ENCODE results near the gene RSKR.

DNA sequence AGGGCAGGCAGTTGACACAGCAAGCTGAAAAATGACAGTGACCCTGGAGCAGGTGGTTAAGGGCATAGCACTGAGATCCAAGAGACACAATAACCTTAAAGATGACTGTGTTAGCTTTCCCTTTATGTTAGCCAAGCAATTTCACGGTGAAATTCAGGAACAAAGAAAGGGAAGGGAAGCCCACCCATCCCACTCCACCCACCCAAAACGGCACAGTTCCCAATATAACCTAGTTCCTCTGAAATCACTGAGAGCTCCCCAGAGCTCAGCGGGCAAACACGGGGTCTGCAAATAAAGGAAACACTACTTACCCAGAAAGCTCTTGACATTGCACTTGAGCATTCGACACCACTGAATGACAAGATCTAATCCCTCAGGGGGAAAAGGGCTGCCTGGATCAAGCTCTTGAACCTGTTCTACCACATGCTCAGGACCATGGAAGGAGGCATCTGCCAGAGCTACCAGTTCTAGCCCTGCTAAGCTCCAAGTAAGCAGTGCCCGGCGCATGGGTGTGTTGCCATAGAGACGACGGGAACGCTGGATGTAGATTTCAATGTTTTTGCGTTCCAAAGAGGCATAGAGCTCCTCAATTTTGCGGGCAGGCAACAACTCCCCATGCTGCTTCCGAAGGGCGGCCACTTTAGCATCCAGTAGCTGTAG, 20.4 kb upstream of the RSKR start:
- no peak for TF ChIP-seq CTCF (IDR thresholded peaks at IDR 0.05)
- no peak for TF ChIP-seq NFE2L2 (conservative IDR thresholded peaks at IDR 0.05; ENCODE audit: low read length)
- no peak for TF ChIP-seq RCOR1 (IDR thresholded peaks at IDR 0.05; ENCODE audit: low read depth, low read length)
- TF ChIP-seq, protein P1, sequence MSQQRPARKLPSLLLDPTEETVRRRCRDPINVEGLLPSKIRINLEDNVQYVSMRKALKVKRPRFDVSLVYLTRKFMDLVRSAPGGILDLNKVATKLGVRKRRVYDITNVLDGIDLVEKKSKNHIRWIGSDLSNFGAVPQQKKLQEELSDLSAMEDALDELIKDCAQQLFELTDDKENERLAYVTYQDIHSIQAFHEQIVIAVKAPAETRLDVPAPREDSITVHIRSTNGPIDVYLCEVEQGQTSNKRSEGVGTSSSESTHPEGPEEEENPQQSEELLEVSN (IDR thresholded peaks at IDR 0.05; ENCODE audit: borderline replicate concordance, low read depth): no peak
- TF ChIP-seq USF2 (IDR thresholded peaks at IDR 0.05): no peak
- no peak for TF ChIP-seq EP300 (IDR thresholded peaks at IDR 0.05)
- no peak for TF ChIP-seq EHMT2 (IDR thresholded peaks at IDR 0.05; ENCODE audit: low read depth)
- TF ChIP-seq REST (IDR thresholded peaks at IDR 0.05): no peak
- no peak for TF ChIP-seq MAFK (IDR thresholded peaks at IDR 0.05; ENCODE audit: partially characterized antibody)
- no peak for TF ChIP-seq BHLHE40 (IDR thresholded peaks at IDR 0.05; ENCODE audit: low read depth, low read length)
- TF ChIP-seq POLR2A (IDR thresholded peaks at IDR 0.05; ENCODE audit: low read length): no peak
- no peak for TF ChIP-seq NR3C1 (IDR thresholded peaks at IDR 0.05)

Data from A549 (cell line).